ENCODE data around the gene PSMC1. TPM values are rescaled to one million over a fixed set of nuclear protein-coding genes. Genes with fewer than 3 reads are reported as not detected.

PSMC1 gene
- total RNA-seq, 1 experiment from 2014 or later, result 107 TPM

DNA sequence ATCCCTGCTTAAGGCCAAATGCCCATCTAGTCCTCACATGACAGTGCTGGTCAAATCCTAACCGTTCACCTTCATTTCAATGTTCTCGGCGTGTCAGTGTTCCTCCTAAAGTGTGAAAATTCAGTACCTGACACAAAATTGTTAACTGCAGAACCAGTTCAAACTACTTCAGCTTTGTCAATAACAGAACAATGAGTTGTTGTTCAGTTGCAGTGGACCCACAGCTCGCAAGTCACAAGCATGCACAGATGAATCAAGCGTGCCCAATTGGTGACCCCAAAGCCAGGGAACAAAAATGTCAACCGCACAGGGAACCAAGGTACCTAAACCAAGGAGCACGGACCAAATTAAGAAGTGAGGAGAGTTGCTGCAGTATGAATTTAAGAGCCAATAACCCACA is 52.2 kb downstream of the PSMC1 start:
- Mint-ChIP-seq H3K27ac (ENCODE audit: low read depth, unreplicated experiment) (no peak overlapping the region), H3K27me3 (ENCODE audit: insufficient read depth, unreplicated experiment) (no peaks in the 10 kb centered on the region), H3K4me3 (ENCODE audit: unreplicated experiment) (no peak overlapping the region), H3K36me3 (ENCODE audit: insufficient read depth, unreplicated experiment) (peaks cover 56% of the 10 kb centered on the region), H3K4me1 (ENCODE audit: insufficient read depth, unreplicated experiment) (no peaks in the 10 kb centered on the region), H3K9me3 (ENCODE audit: unreplicated experiment) (no peaks in the 10 kb centered on the region)
- ChIA-PET CTCF (interaction anchor here (1.7 kb wide), 1 partner anchor 389 kb away, joined by 8 read pairs; no protein-coding TSS in a partner anchor), POLR2A (interaction anchor here (0.9 to 1.3 kb wide), 2 partner anchors 23 to 26 kb away, joined by 3 to 4 read pairs; partner anchors contain the start of gene NRDE2)
- no peak for DNase-seq (ENCODE audit: unreplicated experiment)
- TF ChIP-seq CTCF (IDR thresholded peaks at IDR 0.05; ENCODE audit: unreplicated experiment), result no peak
- intact Hi-C loops (cut with micrococcal nuclease), result no loop called here
- no TSS peak for BruUV-seq (replicated peaks)

DNA sequence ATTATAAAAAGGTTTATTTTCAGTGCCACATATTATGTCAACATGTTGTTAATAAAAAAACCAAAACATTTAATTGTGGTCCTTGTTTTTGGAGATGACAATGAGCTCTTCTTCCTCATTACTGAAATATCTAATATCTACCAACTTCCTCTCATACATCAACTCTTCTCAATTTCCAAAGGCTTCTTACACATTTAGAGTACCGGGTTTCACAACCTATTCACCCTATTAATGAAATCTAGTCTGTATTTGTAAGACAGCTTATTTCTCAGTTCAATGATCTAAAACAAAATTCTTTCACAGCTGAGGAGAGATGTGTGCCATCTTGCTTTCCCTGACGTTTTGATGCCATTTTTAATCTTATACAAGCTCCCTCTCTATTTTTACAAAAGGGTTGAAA is 60.9 kb downstream of the PSMC1 start:
- Mint-ChIP-seq H3K4me1 (ENCODE audit: insufficient read depth, unreplicated experiment) (peaks cover 8% of the 10 kb centered on the region), H3K4me3 (ENCODE audit: unreplicated experiment) (no peak overlapping the region), H3K9me3 (ENCODE audit: unreplicated experiment) (no peaks in the 10 kb centered on the region), H3K36me3 (ENCODE audit: insufficient read depth, unreplicated experiment) (peaks cover 50% of the 10 kb centered on the region), H3K27ac (ENCODE audit: low read depth, unreplicated experiment) (no peak overlapping the region), H3K27me3 (ENCODE audit: insufficient read depth, unreplicated experiment) (no peaks in the 10 kb centered on the region)
- POLR2A ChIA-PET, result interaction anchor here (1.9 kb wide), 1 partner anchor 15 kb away, joined by 7 read pairs; the partner anchor contains the start of gene NRDE2
- TF ChIP-seq CTCF (IDR thresholded peaks at IDR 0.05; ENCODE audit: unreplicated experiment), result no peak
- CTCF ChIA-PET, result interaction anchor here (1.2 kb wide), 1 partner anchor 15 kb away, joined by 3 read pairs; no protein-coding TSS in a partner anchor
- DNase-seq (ENCODE audit: unreplicated experiment), result no peak
- intact Hi-C loops (cut with micrococcal nuclease), result no loop called here
- no TSS peak for BruUV-seq (replicated peaks)

- POLR2A ChIA-PET, result interaction anchor here (1.9 kb wide), 1 partner anchor 14 kb away, joined by 7 read pairs; the partner anchor contains the start of gene NRDE2
- no peak overlapping the region for H3K4me3 Mint-ChIP-seq (ENCODE audit: unreplicated experiment)
- BruUV-seq (replicated peaks), result no TSS peak
- DNase-seq (ENCODE audit: unreplicated experiment), result no peak
- no peaks in the 10 kb centered on the region for H3K9me3 Mint-ChIP-seq (ENCODE audit: unreplicated experiment)
- no peaks in the 10 kb centered on the region for H3K27me3 Mint-ChIP-seq (ENCODE audit: insufficient read depth, unreplicated experiment)
- peaks cover 44% of the 10 kb centered on the region for H3K36me3 Mint-ChIP-seq (ENCODE audit: insufficient read depth, unreplicated experiment)
- intact Hi-C loops (cut with micrococcal nuclease), result no loop called here
- CTCF ChIA-PET, result no interaction called here
- H3K27ac Mint-ChIP-seq (ENCODE audit: low read depth, unreplicated experiment), result no peak overlapping the region
- no peak for TF ChIP-seq CTCF (IDR thresholded peaks at IDR 0.05; ENCODE audit: unreplicated experiment)
- peaks cover 8% of the 10 kb centered on the region for H3K4me1 Mint-ChIP-seq (ENCODE audit: insufficient read depth, unreplicated experiment)
Measured at GRCh38 chr14:90318016-90318415, 61.7 kb downstream of the PSMC1 start.

DNA sequence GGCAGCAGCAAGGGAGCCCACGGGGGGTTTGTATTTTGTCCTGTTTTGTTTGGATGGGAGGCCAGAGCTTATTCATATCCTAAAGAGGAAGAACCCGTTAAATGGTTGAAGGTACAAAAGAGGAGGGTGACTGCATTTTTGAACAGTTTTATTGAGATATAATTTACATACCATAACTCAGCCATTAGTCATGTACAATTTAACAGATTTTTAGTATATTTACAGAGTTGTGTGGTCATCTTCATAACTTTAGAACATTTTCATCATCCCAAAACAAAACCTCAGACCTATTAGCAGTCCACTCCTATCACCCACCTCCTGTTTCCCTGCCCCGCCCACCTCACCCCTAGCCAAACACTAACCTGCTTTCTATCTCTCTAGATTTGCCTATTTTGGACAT is 62.8 kb downstream of the PSMC1 start:
- peaks cover 12% of the 10 kb centered on the region for H3K4me1 Mint-ChIP-seq (ENCODE audit: insufficient read depth, unreplicated experiment)
- no peaks in the 10 kb centered on the region for H3K27me3 Mint-ChIP-seq (ENCODE audit: insufficient read depth, unreplicated experiment)
- CTCF ChIA-PET, result no interaction called here
- no peak overlapping the region for H3K27ac Mint-ChIP-seq (ENCODE audit: low read depth, unreplicated experiment)
- H3K9me3 Mint-ChIP-seq (ENCODE audit: unreplicated experiment), result no peaks in the 10 kb centered on the region
- no peak overlapping the region for H3K4me3 Mint-ChIP-seq (ENCODE audit: unreplicated experiment)
- DNase-seq (ENCODE audit: unreplicated experiment), result no peak
- no peak for TF ChIP-seq CTCF (IDR thresholded peaks at IDR 0.05; ENCODE audit: unreplicated experiment)
- intact Hi-C loops (cut with micrococcal nuclease), result no loop called here
- POLR2A ChIA-PET, result interaction anchor here (0.7 kb wide), 1 partner anchor 8 kb away, joined by 3 read pairs; no protein-coding TSS in a partner anchor
- no TSS peak for BruUV-seq (replicated peaks)
- peaks cover 39% of the 10 kb centered on the region for H3K36me3 Mint-ChIP-seq (ENCODE audit: insufficient read depth, unreplicated experiment)
